OCI-LY3 (cell line): Measurements from ENCODE around the gene P4HA1.

Experiments
- CTCF ChIP-seq: fragments of 200-600, 300-600 bp; sonication (generic); IDR thresholded peaks from 2 replicates; pipeline ENCODE4 v1.5.1; 2014; ENCODE audit warnings: antibody characterized with exemption, low read length, low read depth
- EZH2phosphoT487 ChIP-seq: fragments of 200-600 bp; shearing (Covaris generic); IDR thresholded peaks from 2 replicates; pipeline ENCODE4 v1.6.1; 2018; ENCODE audit warnings: antibody characterized with exemption, mixed run types, low read depth

DNA sequence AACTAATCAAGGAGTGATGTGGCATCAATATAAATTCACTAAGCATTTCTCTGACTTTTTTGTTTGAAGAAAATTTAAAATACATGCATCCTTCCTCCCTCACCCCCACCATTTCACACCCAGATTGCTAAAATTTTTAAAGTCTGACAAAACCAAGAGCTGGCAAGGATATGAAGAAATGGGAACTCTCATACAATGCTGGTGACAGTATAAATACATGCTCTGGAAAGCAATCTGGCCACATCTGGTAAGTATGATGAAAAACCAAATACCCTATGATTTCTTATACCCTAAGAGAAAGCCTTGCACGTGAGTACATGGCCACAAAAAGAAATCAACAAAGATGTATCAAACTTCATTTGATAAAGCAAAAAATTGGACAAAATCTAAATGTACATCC lies 31.2 kb downstream of the P4HA1 start:
- TF ChIP-seq CTCF = no peak
- TF ChIP-seq EZH2phosphoT487 = no peak
